HG03064 (cell line): Measurements from ENCODE around the gene PCBD2.
"Not testable (repeated sequence)": the region's sequence is repeated elsewhere in the genome, so short reads cannot be mapped to it uniquely, and the experiment has no call there.

Source experiments
- ATAC-seq: cut with Tn5 transposase; IDR thresholded peaks from one replicate; pipeline ENCODE4 v1.9.1; 2021; ENCODE audit warnings: low read depth; ENCODE audit not compliant: unreplicated experiment

Gene PCBD2

DNA sequence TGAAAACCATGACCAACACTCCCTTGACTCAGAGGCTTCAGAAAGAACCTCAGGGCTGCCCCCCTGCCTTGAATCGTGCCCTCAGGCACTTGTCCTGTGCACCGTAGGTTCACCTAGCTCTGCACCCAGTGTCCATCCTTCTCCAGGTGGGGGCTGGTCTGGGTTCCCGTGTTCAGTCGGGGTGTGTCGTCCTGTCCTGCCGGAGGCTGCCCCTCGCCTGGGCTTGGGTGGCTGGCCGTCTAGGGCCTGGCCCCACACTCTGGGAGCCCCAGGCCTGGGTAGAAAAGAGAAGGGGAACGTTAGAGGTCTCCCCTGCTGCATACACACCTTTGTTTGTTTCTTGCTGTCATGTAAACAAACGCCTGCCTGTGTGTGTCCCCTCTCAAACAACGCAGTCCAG, 92.1 kb downstream of the PCBD2 start:
- ATAC-seq = no peak

DNA sequence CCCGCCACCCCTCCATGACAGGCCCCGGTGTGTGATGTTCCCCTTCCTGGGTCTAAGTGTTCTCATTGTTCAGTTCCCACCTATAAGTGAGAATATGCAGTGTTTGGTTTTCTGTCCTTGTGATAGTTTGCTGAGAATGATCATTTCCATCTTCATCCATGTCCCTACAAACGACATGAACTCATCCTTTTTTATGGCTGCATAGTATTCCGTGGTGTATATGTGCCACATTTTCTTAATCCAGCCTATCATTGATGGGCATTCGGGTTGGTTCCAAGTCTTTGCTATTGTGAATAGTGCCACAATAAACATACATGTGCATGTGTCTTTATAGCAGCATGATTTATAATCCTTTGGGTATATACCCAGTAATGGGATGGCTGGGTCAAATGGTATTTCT, 93.1 kb downstream of the PCBD2 start:
- ATAC-seq = not testable (repeated sequence)

DNA sequence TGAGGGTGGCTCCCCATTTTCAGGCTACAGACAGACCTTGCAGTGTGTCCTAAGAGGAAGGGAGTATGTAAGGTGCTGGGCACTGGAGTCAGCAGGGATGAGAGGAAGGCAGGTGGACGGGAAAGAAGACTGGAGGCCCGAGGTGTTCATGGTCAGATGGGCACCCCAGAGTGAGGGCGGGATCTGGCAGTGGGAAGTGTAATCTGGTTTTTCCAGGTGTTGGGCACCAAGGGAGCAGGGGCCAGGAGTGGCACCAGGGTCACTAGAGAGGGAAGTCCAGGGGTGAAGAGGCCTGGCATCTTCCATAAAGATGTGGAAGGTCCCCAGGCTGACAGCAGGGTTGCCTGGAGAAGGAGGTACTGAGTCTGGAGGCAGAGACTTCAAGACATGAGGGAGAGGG, 99.4 kb downstream of the PCBD2 start:
- ATAC-seq = no peak

DNA sequence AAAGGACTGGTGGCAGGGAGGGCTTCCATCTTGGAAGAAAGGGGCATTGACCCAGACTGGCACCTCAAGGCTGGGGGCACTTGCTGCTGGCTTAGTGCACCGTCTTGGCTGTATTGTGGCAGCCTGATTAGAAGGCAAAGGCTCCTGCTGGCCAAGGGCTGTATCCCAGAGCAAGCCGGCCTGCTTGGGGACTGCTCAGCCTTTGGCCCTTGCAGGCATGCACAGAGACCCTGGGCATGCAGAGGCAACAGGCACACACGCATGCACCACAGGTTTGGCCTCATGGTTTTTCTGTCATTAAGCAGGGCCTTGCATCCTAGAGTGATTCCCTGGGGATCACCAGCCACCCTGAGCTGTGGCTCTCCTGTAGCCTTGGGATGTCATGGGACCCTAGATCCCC, 100.1 kb downstream of the PCBD2 start:
- ATAC-seq = no peak

DNA sequence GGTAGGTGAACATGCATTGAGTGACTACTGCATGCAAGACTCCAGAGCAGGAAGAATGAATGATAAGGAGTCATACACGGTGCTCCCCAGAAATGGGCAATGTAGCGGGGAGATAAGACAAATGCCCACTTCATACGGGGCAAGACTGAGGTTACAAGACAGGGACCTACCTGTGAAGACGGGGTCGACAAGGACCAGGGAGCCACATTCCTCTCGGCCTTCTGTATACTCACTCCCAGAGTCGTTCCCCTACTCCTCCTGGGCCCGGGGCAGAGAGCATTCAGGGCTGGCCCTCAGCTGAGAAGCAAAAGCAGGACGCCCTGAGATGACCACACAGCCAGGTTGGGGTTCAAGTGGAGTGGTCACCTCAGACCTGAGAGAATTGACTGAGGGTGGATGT, 102.4 kb downstream of the PCBD2 start:
- no peak for ATAC-seq

DNA sequence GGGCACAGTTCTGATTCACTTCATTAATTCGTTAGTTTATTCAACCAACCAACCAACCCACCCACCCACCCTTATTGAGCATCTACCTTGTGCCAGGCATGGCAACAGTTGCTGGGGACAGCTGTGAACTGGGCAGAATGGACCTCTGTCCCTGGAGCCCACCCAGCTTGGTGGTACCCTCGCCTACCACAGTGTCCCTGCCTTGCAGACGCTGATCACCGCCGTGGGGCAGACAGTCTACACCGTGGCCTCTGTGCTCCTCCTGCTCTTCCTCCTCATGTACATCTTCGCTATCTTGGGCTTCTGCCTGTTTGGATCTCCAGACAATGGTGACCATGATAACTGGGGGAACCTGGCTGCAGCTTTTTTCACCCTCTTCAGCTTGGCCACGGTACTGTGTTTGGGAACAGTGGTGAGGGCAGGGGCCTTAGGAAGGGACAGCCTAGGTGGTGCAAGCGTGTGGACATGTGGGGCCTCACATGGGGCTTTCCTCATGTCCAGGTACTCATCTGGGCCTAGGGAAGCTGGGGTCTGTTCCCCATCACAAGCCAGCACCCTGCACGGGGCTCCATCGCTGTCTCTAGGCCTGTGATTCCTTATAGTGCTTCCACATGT, 102.9 kb downstream of the PCBD2 start:
- no peak for ATAC-seq

DNA sequence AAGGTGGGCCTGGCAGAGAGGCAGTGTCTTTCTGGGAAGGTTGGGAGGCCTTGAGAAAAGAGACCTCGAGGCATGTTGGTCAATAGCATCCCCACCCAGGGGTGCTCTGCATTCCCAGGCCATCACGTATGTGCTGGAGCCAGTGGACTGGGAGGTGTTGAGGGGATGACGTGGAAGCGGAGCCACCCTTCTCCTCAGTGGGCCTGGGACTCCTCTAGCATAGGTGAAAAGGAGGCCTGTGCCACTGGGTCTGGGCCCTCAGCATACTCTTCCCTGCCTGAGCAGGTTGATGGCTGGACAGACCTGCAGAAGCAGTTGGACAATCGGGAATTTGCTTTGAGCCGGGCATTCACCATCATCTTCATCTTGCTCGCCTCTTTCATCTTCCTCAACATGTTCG, 103.6 kb downstream of the PCBD2 start:
- no peak for ATAC-seq

DNA sequence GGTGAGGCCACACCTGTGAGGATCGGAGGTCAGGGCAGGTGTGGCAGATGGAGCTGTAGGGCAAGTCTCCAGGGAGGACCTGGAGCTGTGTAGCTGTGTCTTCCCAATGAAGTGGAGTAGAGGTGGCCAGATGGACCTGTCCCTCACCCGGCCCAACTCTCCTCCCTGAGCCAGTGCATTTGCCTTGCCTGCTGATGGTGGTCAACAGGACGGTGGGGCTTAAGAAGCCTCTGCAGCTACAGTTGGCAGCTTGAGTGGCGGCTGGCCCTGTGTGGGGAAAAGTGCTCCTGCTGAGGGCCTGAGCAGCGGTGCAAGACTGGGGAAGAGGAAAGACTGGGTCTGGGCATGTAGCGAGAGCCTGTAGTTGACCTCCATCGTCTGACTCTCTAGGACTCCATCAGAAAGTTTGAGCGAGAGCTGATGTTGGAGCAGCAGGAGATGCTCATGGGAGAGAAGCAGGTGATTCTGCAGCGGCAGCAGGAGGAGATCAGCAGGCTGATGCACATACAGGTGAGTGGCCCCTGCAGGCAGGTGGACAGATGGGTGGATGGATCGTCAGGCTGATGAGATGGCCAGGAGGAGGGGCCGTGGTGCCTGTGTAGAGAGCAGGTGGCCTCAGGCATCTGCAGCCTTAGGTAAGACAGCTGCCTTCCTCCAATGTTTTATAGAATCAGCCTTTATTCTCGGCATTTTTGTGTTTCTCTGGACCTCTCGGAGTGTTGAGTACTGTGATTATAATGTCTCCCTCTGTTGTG, 104.2 kb downstream of the PCBD2 start:
- ATAC-seq = no peak

DNA sequence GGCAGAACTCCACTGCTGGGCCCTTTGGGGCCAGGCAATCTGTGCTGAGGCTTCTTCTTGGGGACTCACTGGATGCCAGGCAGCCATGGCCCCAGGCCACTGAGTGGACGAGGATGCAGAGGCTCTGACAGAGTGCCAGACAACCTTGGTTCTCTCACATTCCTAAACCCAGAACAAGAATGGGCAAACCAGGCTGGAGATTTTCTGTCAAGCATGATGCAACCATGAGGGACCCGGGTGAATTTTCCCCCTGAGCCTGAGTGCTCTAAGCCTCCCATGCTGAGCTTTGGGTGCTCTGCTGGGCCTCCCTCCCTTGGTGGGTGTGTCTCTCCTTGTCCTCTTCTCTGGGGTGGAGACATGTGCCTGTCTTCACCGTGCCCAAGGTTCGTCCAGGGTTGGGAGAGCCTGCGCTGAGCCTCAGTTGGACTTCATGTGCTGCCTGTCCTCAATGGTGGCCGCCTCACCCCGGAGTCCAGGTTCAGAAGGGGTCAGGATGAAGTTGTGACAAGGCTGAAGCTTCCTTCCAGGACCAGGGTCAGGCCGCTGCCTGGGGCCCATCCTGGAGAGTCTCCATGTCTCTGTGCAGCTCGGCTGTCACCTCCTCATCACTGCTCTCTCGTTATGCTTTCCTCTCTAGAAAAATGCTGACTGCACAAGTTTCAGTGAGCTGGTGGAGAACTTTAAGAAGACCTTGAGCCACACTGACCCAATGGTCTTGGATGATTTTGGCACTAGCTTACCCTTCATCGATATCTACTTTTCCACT, 105.0 kb downstream of the PCBD2 start:
- no peak for ATAC-seq

DNA sequence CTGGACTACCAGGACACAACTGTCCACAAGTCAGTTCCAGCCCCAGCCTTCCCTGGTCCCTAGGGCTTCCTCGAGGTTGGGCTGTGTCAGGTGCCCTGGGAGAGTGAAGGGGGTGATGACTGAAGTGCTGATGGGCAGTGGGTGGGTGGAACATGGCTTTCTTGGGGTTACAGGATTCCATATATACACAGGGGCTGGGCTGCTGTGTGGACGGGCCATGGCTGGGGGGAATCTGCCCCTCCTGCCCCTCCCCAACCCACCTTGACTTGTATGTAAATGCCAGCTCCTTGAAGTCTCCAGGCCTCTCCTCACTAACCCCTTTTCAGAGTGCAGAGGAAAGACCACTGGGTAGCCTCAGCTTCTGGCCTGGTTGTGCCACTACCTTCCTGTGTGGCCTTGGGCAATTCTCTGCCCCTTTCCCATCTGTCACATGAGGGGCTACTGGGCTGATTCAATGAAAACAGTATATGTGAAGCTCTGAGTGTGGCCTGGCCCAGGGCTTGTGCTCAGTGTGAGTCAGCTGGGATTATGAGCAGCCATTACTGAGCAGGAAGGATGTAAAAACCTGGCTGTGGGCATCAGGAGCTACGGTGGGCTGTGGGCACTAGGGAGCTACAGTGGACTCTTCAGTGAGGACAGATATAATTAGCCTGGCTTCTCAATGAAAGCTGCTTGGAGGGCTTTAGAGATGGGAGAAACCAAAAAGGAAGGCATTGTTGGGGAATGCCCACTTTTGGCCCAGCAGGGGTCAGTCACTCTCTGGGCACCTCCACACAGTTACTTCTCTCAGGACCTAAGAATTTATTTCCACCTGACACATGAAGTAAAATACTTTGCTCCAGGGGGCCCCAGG, 105.8 kb downstream of the PCBD2 start:
- ATAC-seq = no peak

DNA sequence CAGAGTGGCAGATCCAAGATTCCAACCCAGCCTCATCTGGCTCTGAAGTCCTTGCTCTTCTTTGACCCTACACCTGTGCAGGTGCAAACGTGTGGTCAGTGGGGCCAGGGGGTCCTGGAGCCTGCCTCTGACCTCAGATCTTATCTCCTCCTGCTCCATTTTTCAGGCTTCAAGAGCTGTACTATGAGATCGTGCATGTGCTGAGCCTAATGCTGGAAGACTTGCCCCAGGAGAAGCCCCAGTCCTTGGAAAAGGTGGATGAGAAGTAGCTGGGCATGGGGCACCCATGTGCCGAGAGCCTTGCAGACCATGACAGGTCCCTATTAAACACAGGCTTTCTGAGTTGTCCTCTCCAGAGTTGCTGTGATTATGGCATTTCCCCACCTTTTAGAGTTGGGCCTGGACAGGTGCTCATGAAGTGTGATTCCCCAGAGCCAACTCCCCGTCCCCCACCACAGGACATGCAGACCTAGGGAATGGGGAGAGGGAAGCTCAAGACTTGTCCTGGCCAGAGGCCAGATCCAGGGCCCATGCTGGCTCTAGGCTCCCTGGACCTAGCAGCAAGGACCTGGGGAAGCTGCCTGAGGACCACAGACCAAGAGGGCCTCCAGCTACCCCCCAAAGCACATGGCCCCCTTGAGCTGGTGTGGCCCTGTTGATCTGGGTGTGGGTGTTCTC, 106.6 kb downstream of the PCBD2 start:
- no peak for ATAC-seq

DNA sequence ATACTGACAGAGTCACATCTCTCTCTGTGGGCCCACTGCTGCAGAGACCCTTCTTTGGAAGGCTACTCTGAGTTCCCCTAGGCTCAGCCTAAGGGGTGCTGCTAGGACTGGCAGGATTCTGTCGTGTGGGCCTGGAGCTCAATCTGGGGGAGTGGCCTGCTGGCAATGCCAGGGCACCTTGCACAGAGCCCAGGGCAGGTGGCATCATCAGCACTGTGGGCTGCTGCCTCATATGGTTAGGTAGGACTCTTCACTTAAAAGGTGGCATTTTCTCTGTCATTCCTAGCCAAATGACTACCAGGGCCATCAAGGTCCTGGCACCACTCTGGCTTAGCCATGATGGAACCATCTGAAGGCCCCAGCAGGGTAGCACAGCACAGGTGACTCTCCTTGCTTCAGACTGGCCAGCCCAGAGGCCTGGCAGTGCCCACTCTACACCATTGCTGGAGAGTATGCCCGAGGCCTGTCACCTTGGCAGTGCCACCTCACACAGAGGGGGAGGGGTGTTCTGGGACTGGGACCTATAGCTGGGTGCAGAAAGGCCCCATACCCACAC, 107.2 kb downstream of the PCBD2 start:
- ATAC-seq = no peak
